ENCODE measurements around the gene VSIR.

VSIR gene

DNA sequence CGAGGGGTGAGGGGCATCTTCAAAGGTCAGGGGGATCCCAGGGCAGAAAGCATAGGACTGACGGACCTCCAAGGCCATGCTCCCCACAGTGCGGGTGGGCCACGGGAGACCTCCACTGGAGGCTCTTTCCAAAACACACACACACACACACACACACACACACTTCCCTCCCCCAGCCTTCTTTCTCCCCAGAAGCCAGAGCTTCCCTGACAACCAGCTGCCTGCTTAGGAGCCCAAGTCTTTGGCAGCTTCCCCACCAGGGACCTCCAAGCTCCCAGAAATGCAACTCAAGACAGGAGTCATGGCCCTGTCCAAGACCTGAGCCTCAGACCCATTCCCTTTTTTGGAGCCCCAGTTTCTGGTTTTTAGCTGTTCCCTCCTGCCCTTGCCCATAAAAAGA, 53.0 kb downstream of the VSIR start:
- TF ChIP-seq, protein P1, sequence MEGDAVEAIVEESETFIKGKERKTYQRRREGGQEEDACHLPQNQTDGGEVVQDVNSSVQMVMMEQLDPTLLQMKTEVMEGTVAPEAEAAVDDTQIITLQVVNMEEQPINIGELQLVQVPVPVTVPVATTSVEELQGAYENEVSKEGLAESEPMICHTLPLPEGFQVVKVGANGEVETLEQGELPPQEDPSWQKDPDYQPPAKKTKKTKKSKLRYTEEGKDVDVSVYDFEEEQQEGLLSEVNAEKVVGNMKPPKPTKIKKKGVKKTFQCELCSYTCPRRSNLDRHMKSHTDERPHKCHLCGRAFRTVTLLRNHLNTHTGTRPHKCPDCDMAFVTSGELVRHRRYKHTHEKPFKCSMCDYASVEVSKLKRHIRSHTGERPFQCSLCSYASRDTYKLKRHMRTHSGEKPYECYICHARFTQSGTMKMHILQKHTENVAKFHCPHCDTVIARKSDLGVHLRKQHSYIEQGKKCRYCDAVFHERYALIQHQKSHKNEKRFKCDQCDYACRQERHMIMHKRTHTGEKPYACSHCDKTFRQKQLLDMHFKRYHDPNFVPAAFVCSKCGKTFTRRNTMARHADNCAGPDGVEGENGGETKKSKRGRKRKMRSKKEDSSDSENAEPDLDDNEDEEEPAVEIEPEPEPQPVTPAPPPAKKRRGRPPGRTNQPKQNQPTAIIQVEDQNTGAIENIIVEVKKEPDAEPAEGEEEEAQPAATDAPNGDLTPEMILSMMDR (IDR thresholded peaks at IDR 0.05; ENCODE audit: borderline replicate concordance, extremely low read depth, low read length, poor library complexity, severe bottlenecking): no peak
- TF ChIP-seq EZH2 (IDR thresholded peaks at IDR 0.05; ENCODE audit: borderline replicate concordance, low read depth, low read length, severe bottlenecking): no peak
- DNase-seq: no peak
- H4K20me1 ChIP-seq (ENCODE audit: insufficient read depth, low read length): no peaks in the 10 kb centered on the region

DNA sequence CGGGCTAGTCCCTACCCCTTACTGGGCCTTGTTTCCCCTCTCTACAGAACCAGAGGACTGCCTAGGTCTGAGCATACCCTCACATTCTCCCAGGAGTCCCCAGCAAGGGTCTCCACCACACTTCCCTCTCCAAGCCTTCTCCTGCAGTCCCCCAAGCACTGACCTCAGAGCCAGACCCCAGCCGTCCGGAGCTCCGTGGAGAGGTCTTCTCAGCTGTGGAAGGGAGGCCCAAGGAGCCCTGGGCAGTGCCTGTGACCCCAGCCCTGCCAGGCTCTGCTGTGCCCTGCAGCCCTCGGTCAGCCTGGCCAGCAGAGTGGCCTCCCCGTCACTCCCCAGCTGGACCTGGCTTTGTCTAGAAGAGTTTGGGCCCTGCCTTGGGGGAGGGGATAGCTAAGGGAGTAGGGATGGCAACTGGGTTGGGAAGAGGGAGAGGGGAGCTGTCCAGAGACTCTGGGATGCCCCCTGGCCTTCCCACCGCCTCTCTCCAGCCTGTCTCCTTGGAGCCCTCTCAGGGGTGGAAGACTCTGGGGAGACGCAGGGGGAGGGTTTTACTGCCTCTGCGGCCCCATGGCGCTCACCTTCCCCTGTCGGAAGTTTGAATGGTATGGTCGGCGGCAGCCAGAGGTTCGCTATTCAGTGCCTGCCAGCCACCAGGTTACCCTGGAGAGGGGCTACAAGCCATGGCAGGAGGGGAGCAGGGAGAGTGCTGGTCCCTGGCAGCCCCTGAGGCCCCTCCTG, 53.7 kb downstream of the VSIR start, which contains the start of gene C10orf105:
C10orf105 (minus strand) TSS at position 315 of the 738 bp plus-strand sequence. CDS start 3,441 bp downstream, outside the sequence.
- no peak for TF ChIP-seq EZH2 (IDR thresholded peaks at IDR 0.05; ENCODE audit: borderline replicate concordance, low read depth, low read length, severe bottlenecking)
- TF ChIP-seq, protein P1 (IDR thresholded peaks at IDR 0.05; ENCODE audit: borderline replicate concordance, extremely low read depth, low read length, poor library complexity, severe bottlenecking): no peak
- peaks cover 19% of the 10 kb centered on the region for H3K4me1 ChIP-seq (ENCODE audit: insufficient read depth, low read length)
- no peaks in the 10 kb centered on the region for H3K36me3 ChIP-seq (ENCODE audit: insufficient read depth, low read length)
- H3K4me3 ChIP-seq (ENCODE audit: low read depth in 1 of 2, low read length in 2 of 2): no peak within 1 kb of the TSS
- H3K27ac ChIP-seq (ENCODE audit: low read length): no peak within 1 kb of the TSS
- H3K27me3 ChIP-seq (ENCODE audit: insufficient read depth, low read length, poor library complexity): no peaks in the 10 kb centered on the region
- no peak for DNase-seq
- no peak for ATAC-seq (ENCODE audit: insufficient read depth, low read depth)
- no peak within 1 kb of the TSS for H2AFZ ChIP-seq (ENCODE audit: low read depth, low read length)
- no peak within 1 kb of the TSS for H3K4me2 ChIP-seq (ENCODE audit: insufficient read depth, low read length)
- no peaks in the 10 kb centered on the region for H4K20me1 ChIP-seq (ENCODE audit: insufficient read depth, low read length)
- no peaks in the 10 kb centered on the region for H3K9me3 ChIP-seq (ENCODE audit: insufficient read depth, low read length, severe bottlenecking)
- no peaks in the 10 kb centered on the region for H3K79me2 ChIP-seq (ENCODE audit: insufficient read depth, low read length)
- no peak within 1 kb of the TSS for H3K9ac ChIP-seq (ENCODE audit: low read depth, low read length)

More for the DNA sequence above, 53.0 kb downstream of the VSIR start:
- Histone ChIP-seq H3K4me2 (ENCODE audit: insufficient read depth, low read length) (no peak overlapping the region), H3K27me3 (ENCODE audit: insufficient read depth, low read length, poor library complexity) (no peaks in the 10 kb centered on the region), H3K9me3 (ENCODE audit: insufficient read depth, low read length, severe bottlenecking) (no peaks in the 10 kb centered on the region), H3K27ac (ENCODE audit: low read length) (no peak overlapping the region), H3K9ac (ENCODE audit: low read depth, low read length) (no peak overlapping the region), H3K4me1 (ENCODE audit: insufficient read depth, low read length) (peaks cover 16% of the 10 kb centered on the region), H3K79me2 (ENCODE audit: insufficient read depth, low read length) (no peaks in the 10 kb centered on the region), H3K36me3 (ENCODE audit: insufficient read depth, low read length) (no peaks in the 10 kb centered on the region), H3K4me3 (ENCODE audit: low read depth in 1 of 2, low read length in 2 of 2) (no peak overlapping the region), H2AFZ (ENCODE audit: low read depth, low read length) (no peak overlapping the region)
- no peak for ATAC-seq (ENCODE audit: insufficient read depth, low read depth)

DNA sequence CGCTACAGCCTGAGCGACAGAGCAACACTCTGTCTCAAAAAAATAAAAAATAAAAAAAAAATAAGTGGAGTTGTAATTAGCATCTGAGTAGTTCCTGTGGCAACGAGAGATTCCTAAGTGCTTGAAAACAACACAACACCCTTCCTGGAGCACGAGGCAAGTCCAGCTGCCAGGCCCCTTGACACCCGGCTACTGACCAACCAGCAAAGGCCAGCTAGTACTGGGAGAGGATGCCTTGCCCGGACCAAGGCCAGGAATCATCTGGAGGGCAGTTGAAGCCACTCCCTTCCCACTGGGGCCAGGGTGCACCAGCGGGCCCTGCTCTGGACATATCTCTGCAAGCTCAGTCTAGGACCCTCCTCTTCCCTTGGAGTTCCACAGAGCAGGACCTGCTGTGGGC, 54.3 kb downstream of the VSIR start:
- Histone ChIP-seq H4K20me1 (ENCODE audit: insufficient read depth, low read length) (no peaks in the 10 kb centered on the region), H3K9me3 (ENCODE audit: insufficient read depth, low read length, severe bottlenecking) (no peaks in the 10 kb centered on the region), H3K27ac (ENCODE audit: low read length) (no peak overlapping the region), H3K4me2 (ENCODE audit: insufficient read depth, low read length) (no peak overlapping the region), H3K4me3 (ENCODE audit: low read depth in 1 of 2, low read length in 2 of 2) (no peak overlapping the region), H3K4me1 (ENCODE audit: insufficient read depth, low read length) (peaks cover 24% of the 10 kb centered on the region), H3K79me2 (ENCODE audit: insufficient read depth, low read length) (no peaks in the 10 kb centered on the region), H3K27me3 (ENCODE audit: insufficient read depth, low read length, poor library complexity) (no peaks in the 10 kb centered on the region), H3K9ac (ENCODE audit: low read depth, low read length) (no peak overlapping the region), H3K36me3 (ENCODE audit: insufficient read depth, low read length) (no peaks in the 10 kb centered on the region), H2AFZ (ENCODE audit: low read depth, low read length) (no peak overlapping the region)
- TF ChIP-seq, protein P1 (IDR thresholded peaks at IDR 0.05; ENCODE audit: borderline replicate concordance, extremely low read depth, low read length, poor library complexity, severe bottlenecking): no peak
- TF ChIP-seq EZH2 (IDR thresholded peaks at IDR 0.05; ENCODE audit: borderline replicate concordance, low read depth, low read length, severe bottlenecking): no peak
- DNase-seq (no peak), ATAC-seq (ENCODE audit: insufficient read depth, low read depth) (no peak)

Data from DND-41 (cell line).